ENCODE measurements around the gene MPL.
A peak's percentile ranks its signal among the peaks of the same experiment; 100 is the strongest.

Gene MPL

DNA sequence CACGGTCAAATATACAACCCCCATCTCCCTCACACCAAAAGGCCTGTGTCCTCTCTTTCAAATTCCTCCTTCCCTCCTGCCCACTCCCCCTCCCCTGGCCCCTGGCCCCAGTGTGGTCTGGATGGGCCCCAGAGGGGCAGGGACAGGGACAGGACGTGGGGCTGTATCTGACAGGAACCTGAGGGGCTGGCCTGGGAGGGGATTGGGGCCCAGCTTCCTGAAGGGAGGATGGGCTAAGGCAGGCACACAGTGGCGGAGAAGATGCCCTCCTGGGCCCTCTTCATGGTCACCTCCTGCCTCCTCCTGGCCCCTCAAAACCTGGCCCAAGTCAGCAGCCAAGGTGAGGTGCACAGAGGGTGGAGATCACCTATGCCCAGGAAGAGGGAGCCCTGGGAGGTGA lies at the start of gene MPL:
MPL (plus strand) TSS at position 231 of the 400 bp plus-strand sequence; CDS start at position 262, 31 bp downstream.
- no peak for DNase-seq

DNA sequence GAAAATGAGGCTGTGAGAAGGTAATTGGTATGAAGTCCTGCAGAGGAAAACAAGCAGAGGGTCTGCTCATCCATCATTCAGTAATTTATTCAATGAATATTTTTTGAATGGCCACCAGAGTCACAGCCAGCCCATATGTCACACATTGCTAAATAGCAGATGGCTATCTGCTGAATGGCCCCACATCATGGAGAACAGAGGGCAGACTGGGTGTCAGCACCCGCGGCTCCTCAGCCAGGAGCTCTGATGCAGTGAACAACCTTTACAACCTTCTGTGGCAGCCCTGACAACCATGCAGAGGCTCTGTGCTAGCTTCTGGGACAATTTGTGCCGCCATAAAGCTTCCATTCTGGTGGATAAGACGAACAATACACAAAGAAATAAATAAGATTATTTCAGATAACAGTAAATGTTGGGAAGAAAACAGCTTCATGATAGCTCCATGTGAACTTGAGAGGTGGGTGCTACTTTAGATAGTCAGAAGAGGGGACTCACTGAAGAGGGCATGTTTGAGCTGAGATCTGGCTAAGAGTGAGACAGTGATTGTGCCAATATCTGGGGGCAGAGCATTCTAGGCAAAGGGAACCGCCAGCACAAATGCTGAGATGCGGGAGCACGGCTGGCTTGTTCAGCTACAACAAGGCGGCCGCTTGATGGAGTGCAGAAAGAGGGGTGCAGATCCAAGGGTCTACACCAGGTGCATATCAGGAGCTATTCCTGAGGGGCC lies 49.4 kb upstream of the MPL start:
- no peak for DNase-seq

DNA sequence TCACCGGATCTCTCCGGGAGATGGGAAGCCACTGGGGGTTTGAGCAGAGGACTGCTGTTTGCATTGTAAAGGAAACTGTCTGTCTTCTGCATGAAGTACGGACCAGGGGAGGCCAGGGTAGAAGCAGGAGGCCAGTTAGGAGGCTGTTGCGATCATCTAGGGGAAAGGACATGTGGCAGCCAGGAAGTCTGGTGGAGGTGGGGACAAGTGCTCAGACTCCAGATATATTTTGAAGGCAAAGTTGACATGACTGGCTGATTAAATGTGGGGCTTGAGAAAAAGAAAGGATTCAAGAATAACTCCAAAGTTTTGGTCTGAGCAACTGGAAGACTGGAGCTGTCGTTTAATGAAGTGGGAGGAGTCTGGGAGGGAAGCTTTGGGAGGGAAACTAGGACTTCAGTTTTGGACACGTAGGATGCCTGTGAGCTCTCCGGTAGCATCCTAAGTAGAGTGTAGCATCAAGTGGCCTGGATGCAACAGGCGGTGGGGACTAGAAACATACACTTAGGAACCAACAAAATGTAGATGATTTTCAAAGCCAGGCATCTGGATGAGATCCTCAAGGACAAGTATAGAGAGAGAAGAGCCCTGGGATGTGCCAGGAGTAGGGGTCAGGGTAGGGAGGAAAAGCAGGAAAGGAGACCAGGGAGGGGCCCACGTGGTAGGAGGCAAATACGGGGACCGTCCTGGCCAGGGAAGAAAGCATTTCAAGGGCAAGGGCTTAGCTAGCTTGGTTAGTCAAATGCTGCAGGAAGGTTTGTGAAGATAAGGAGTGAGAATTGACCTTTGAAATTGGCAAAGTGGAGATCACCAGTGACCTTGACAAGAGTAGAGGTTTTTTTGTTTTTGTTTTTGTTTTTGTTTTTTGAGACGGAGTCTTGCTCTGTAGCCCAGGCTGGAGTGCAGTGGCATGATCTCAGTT lies 48.6 kb upstream of the MPL start:
- no peak for DNase-seq

DNA sequence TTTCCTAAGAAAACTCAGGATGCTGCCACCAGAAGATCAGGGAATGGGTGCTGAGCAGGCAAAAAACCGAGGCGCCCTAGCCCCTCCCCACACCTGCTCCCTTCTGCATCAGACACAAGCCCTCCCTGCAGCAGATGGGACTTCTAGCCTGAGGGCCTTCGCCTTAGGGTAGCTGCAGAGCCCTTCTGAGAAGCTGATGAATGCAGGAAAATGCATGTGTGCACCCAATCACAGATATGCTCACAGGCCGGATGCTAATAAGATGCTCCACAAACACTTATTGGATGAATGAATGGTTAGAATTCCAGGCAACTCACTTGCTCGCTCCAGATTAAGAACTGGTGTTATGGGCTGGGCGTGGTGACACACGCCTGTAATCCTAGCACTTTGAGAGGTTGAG lies 45.4 kb upstream of the MPL start:
- DNase-seq, result no peak

DNA sequence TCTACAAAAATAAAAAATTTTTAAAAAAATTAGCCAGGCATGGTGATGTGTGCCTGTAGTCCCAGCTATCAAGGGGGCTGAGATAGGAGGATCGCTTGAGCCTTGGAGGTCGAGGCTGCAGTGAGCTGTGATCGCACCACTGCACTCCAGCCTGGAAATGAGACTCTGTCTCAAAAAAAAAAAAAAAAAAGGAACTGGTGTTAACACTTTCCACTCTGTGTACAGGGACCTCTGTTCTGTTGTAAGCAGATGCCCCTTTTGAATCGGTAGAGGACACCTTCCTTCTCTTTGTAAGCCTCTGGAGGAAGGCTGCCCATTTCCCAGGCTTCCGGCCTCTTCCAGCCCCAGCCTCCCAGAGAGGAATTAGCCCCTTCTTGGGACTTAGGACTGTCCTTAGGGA lies 44.9 kb upstream of the MPL start:
- no peak for DNase-seq

DNA sequence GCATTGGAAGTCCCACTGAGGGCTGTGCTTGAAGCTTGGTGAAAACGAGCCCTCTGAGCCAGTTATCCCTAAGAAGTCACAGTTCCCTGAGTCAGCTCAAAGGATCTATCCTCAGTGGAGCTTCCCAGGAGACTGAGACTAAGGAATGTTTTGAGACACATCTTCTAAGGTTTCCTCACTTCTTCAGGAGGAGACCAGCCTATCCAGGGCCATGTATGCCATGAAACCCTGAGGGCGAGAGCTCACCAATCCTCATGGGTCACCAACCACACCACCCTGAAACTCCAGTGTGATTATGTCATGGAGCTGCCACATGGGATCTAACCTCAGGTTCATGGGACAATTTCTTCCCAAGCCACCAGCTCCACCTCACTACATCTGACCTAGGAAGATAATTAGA lies 44.4 kb upstream of the MPL start:
- DNase-seq, result no peak

DNA sequence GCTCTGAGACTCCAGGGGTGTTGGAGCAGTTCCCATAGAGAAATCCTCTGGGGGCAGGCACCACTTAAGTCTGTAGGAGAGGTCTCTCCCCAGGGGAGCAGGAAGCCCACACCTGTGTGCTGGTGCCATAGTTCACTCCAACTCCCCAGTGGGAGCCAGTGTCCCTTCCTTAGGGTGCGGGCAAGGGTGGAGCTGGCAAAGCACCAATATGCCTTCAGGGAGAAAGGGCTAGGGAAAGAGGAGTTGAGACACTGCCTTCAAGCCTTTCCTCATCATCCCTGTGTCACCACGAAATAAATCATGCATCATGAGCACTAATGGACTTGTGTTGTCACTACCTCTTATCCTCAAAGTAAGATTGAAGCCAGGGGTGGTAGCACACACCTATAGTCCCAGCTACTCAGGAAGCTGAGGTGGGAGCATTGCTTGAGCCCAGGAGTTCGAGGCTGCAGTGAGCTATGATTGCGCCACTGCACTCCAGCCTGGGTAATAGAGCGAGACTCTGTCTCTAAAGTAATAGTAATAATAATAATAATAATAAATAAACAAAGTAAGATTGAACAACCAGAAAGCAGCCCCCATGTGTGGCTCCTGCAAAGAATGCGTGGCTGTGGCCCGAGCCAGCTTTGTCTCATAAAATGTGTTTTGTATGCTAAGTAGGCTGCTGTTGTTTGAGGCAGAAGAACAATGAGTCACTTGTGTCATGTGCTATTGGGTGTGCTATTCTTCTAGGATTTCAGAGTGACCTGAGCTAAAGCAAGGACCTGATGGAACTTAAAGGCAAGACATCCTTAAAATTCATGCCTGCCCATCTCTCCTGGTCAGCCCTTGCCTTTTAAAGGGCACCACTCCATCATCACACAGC lies 43.5 kb upstream of the MPL start:
- peak; percentile 25 to 61 for DNase-seq

DNA sequence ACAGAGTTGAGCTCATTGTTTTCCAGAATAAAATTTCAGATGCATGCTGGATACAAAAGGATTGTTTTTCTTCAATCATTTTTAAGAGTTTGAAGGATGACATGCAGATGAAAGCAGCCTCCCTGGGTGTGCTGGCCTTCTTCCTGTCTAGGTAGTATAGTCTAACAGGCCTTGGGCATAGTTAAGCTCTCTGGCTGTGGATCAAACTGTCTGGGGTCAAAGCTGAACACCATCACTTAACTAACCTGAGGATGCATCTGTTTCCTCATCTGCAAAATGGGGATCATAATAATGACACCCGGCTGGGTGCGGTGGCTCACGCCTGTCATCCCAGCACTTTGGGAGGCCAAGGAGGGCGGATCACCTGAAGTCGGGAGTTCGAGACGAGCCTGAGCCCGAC lies 42.9 kb upstream of the MPL start:
- DNase-seq, result no peak

DNA sequence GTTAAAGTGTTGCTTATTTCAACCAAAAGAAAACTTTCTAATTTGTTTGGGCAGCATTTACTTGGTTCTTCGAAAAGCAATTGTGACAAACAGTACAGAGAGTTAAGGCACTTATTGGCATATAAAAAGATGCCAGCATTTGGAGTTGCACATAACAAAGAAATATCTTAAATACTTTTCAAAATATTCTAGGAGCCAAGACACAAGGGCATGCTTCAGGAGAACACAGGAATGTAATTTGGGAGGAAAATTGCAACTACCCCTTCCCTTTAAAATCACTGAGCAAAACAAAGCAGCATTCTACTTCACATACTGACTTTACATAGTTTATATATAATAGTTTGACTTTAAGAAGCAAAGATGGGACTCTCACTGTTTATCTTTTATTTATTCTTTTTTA lies 41.4 kb upstream of the MPL start:
- no peak for DNase-seq

DNA sequence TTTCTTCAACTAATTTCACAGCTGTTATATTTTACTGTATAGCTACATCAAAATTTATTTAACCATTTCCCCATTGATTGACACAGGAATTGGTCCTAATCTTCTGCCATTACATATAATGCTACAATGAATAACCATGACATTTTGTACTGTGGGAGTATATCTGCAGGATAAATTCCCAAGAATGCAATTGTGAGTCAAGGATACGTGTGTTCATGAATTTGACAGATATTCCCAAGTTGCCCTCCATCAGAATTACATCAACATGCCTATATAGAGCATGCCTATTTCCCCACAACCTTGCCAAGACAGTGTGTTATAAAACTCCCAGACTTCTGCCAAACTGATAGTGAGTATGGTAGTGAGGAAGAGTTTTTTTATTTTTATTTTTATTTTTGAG lies 39.6 kb upstream of the MPL start:
- no peak for DNase-seq

DNA sequence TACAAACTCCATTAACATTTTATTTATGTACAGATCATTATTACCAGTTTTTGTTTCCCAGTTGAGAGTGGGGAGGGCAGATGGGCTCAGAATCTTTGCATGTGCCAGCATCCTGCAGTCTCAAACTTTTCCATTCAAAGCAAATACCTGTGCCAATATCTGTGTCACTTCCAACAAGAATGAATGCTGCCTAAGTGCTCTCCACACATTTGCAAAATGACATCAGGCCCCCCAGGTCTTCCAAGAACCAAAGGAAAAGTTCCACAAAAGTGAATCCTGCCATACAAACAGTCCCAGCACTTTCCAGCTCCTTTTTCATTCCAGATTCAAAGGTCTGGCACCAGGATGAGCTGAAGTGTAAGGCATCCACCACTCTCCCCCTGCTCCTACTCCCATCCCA lies 38.5 kb upstream of the MPL start:
- no peak for DNase-seq

DNA sequence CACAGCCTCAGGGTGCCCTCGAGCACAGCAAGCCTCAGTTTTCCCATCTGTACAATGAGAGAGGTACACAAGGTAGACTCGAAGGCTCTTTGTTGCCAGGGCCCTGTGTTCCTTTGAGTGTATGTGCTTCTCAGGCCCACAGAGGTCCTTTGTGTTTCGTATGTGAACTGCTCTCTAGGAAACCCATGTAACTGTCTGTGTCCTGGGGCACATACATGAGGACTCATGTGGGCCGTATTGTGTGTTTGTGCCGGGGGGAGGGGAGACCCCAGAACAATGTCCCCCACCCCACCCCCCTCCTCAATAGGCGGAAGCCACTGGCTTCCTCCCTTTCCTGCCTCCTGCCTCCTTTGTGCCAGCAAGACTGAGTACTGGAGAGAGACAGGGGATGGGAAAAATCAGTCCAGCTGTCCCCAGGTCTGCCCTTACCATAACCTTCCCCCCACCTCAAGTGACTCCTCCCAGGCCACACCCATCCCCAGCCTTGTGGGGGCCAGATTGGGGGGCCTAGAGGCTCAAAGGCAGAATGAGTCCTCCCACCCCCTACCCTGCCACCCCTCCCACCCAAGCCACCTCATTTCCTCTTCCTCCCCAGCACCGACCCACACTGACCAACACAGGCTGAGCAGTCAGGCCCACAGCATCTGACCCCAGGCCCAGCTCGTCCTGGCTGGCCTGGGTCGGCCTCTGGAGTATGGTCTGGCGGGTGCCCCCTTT lies 37.1 kb upstream of the MPL start, which contains the start of gene TIE1:
TIE1 (plus strand) TSS at position 605 of the 717 bp plus-strand sequence; CDS start at position 695, 90 bp downstream.
- no peak for DNase-seq

DNA sequence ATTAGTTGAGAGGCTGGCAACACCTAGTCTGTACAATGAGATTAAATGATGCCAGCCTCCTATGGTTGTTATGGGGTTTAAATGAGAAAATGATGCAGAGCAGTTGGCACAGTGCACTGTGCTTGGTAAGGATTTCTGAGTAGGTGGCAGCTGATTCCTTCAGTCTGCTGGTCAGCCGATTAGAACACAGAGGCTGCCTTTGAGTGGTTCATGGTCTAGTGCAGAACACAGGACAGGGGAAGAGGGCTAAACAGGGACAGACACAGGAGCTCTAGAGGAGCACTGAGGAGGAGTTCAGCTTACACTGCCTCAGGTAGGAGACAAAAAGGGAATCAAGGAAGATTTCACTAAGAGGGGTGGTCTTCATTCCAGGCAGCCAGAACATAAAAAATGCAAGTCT lies 35.4 kb upstream of the MPL start:
- DNase-seq, result no peak

DNA sequence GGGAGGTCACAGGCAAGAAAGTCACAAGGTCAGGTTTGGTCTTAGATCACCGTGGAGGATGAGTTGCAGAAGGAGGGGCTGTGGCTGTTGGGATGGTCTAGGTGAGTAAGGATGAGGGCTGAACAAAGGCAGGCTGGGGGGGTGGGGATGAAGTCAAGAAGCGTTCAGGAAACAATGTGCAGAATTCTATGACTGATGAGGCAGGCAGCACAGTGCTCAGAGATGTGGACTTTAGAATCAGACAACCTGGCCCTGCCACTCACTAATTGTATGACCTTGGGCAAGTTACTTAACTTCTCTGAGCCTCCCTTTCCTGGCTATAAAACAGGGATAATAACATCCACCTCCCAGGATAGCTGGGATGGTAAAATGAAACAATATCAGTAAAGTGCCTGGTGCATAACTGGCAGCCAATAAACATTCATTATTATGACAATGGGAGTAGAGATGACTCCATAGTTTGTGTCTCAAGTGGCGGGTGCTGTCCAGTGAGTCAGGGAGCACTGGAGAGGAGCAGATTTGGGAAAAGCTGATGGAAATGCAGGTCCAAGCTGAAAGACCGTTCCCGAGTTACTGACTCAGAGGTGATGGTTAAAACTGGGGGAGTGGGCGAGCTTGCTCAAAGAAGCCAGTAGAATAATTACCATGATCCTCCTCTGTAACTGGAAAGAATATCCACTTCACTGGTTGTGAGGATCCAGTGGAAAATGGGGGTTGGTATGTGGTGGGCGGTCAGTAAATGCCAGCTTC lies 34.7 kb upstream of the MPL start:
- no peak for DNase-seq

DNA sequence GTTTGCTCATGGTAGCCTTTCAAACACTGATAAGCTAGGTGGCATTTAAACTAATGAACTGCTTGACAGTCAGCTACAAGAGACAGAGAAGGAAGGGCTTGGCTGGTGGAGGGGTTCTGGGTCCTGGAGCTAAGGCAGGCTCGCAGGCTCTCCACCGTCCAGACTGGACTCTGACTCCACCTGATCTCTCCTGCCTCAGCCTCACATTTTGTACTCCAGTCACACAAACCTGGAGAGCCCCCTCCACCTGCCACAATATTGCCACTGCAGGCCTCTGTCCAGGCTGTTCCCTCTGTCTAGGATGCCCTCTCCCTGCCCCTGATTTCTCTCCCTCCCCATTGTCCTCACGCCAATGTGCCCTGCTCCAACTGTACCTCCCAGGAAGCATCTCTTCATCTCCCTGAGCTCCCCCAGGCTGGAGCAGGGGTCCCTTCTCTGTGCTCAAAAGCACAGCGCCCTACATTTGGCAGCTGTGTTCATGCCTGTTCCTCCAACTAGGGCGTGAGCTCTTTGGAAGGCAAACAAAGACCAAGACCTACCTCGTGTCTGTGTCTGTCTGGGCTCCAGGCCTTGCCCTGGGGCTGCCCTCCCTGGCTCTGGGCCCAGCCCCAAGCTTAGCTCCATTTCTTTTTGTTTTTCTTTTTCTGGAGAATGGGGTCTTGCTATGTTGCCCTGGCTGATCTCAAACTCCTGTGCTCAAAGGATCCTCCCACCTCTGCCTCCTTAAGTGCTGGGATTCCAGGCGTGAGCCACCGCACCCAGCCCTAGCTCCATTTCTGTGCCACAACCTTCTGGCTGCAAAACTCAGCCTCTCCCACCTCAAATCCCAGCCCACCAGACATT lies 33.9 kb upstream of the MPL start:
- no peak for DNase-seq

DNA sequence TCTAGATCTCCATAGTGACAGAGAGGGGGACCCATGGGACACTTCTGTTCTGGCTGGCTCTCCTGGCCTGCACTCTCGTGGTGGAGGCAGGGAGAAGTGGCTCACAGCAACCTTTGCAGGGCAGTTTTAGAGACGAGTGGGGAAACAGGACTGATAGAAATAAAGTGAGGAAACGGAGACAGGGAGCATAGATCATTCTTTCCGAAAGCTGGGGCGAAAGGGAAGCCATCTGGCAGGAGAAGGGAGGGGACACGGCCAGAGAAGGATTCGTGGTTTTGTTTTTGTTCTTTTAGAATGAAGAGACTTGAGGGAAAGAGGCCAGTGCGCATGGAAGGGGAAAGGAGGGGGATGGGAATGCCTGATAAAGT lies 33.3 kb upstream of the MPL start:
- no peak for DNase-seq

DNA sequence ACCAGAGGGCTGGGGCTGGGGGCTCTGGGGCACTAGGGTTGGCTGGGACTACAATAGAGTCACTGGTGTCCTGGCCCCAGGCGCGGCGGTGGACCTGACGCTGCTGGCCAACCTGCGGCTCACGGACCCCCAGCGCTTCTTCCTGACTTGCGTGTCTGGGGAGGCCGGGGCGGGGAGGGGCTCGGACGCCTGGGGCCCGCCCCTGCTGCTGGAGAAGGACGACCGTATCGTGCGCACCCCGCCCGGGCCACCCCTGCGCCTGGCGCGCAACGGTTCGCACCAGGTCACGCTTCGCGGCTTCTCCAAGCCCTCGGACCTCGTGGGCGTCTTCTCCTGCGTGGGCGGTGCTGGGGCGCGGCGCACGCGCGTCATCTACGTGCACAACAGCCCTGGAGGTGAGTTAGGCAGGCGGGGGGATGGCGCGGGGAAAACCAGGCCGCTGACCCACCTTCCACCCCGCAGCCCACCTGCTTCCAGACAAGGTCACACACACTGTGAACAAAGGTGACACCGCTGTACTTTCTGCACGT lies 32.8 kb upstream of the MPL start:
- no peak for DNase-seq

DNA sequence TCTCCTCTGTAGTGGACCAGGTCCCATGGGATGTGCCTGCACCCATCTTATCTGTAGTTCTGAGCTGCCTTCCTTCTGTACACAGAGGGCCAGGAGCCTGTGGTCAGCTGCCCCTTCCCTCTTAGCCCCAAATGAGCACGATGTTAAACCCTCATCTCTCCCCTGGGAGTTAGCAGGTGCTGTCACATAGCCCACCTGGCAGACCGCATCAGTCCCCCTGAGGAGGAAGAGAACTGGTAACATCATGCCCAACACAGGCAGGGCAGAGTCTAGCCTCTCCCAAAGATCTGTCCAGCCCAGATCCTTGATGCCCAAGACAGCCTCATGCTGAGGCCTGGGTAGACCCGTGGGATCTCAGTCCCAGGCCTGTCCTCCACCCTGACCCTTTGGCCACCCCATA lies 32.2 kb upstream of the MPL start:
- no peak for DNase-seq

DNA sequence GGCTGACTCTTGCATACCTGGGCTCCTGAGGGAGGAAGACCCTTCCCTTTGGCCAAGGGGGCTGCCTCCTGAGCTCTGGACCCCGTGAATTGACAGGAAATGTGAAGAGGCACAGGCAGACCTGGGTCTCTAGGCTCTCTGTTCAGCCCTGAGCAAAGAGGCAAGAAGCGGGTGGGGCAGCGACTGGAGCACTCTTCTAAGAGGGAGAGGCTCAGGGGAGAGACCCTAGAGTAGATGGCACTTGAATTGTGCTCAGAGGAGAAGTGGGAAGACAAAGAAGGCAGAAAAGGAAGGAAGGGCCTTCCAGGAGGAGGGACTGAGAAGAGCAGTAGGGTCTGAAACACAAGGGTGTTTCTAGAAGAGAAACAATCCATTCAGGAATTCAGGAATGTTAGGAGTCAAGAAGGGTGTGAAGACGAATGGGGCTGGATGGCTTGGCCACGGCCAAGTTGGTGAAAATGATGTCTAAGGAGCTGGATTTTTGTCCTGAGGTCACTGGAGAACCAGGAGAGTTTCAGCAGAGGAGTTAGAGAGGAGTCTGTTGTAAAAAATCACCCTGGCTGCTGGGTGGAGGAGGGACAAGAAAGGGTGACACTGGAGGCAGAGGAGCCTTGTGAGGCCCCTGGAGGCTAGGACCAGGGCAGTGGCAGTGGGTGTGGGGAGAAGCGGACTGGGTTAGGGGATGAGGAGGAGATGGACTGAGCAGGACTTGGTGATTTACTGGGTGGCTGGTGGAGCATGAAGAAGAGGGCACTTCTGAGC lies 31.5 kb upstream of the MPL start:
- DNase-seq, result no peak
